NCI-H2171 (cell line): ENCODE results near the gene CTTNBP2NL.
"Not testable (repeated sequence)": the region's sequence is repeated elsewhere in the genome, so short reads cannot be mapped to it uniquely, and the experiment has no call there.

Experiments
- DNase-seq: peaks from one replicate; lab custom pipeline; 2025; lab: John Stamatoyannopoulos, UW

CTTNBP2NL gene

GRCh38 chr1:112464501-112464900, 68.5 kb downstream of the CTTNBP2NL start:
- DNase-seq, result no peak

GRCh38 chr1:112465122-112465521, 69.1 kb downstream of the CTTNBP2NL start:
- no peak for DNase-seq

- DNase-seq, result peak; percentile 73
Measured at GRCh38 chr1:112466078-112466660, 70.2 kb downstream of the CTTNBP2NL start.

GRCh38 chr1:112470324-112470723, 74.3 kb downstream of the CTTNBP2NL start:
- not testable (repeated sequence) for DNase-seq

- DNase-seq, result no peak
Measured at GRCh38 chr1:112470966-112471365, 75.0 kb downstream of the CTTNBP2NL start.

GRCh38 chr1:112472142-112472541, 76.1 kb downstream of the CTTNBP2NL start:
- no peak for DNase-seq

- DNase-seq, result no peak
Measured at GRCh38 chr1:112477550-112477949, 81.5 kb downstream of the CTTNBP2NL start.

GRCh38 chr1:112478314-112478713, 82.3 kb downstream of the CTTNBP2NL start:
- no peak for DNase-seq

GRCh38 chr1:112486063-112486462, 90.0 kb downstream of the CTTNBP2NL start:
- not testable (repeated sequence) for DNase-seq

GRCh38 chr1:112487686-112488085, 91.7 kb downstream of the CTTNBP2NL start:
- not testable (repeated sequence) for DNase-seq

- DNase-seq, result no peak
Measured at GRCh38 chr1:112488141-112488540, 92.1 kb downstream of the CTTNBP2NL start.

GRCh38 chr1:112492076-112492475, 96.1 kb downstream of the CTTNBP2NL start:
- DNase-seq, result no peak

- no peak for DNase-seq
Measured at GRCh38 chr1:112493351-112493750, 97.3 kb downstream of the CTTNBP2NL start.

- no peak for DNase-seq
Measured at GRCh38 chr1:112496290-112496689, 100.3 kb downstream of the CTTNBP2NL start.

- DNase-seq, result peak; percentile 35
Measured at GRCh38 chr1:112501810-112502641, 106.0 kb downstream of the CTTNBP2NL start.

- DNase-seq, result no peak
Measured at GRCh38 chr1:112502826-112503225, 106.8 kb downstream of the CTTNBP2NL start.

GRCh38 chr1:112504001-112504660, 108.1 kb downstream of the CTTNBP2NL start:
- DNase-seq, result no peak

- DNase-seq, result no peak
Measured at GRCh38 chr1:112504661-112505399, 108.8 kb downstream of the CTTNBP2NL start.

GRCh38 chr1:112505400-112505785, 109.4 kb downstream of the CTTNBP2NL start:
- no peak for DNase-seq

GRCh38 chr1:112505878-112506277, 109.9 kb downstream of the CTTNBP2NL start:
- DNase-seq, result no peak

- DNase-seq, result no peak
Measured at GRCh38 chr1:112506306-112506705, 110.3 kb downstream of the CTTNBP2NL start.

- DNase-seq, result no peak
Measured at GRCh38 chr1:112506731-112507130, 110.7 kb downstream of the CTTNBP2NL start.
